Measurements from ENCODE around the gene MYT1.
"Not testable (repeated sequence)": the region's sequence is repeated elsewhere in the genome, so short reads cannot be mapped to it uniquely, and the experiment has no call there.

Gene MYT1

GRCh38 chr20:64166721-64167615 is 2.7 kb downstream of the MYT1 start:
- no peaks in the 10 kb centered on the region for H3K9me3 Mint-ChIP-seq
- peaks cover 70% of the 10 kb centered on the region for H3K27me3 Mint-ChIP-seq

GRCh38 chr20:64167676-64168075 is 3.4 kb downstream of the MYT1 start:
- no peak for DNase-seq
- Mint-ChIP-seq H3K4me1 (ENCODE audit: low read depth) (no peaks in the 10 kb centered on the region), H3K36me3 (ENCODE audit: low read depth) (no peaks in the 10 kb centered on the region), H3K9me3 (no peaks in the 10 kb centered on the region), H3K27ac (no peak overlapping the region), H3K27me3 (peaks cover 63% of the 10 kb centered on the region), H3K4me3 (no peak overlapping the region)

More at GRCh38 chr20:64166721-64167615, 2.7 kb downstream of the MYT1 start:
- H3K27ac Mint-ChIP-seq = no peak overlapping the region
- H3K4me1 Mint-ChIP-seq (ENCODE audit: low read depth) = no peaks in the 10 kb centered on the region
- DNase-seq = no peak
- H3K36me3 Mint-ChIP-seq (ENCODE audit: low read depth) = no peaks in the 10 kb centered on the region
- no peak overlapping the region for H3K4me3 Mint-ChIP-seq

- Mint-ChIP-seq H3K27ac (no peak overlapping the region), H3K4me1 (ENCODE audit: low read depth) (no peaks in the 10 kb centered on the region), H3K9me3 (no peaks in the 10 kb centered on the region), H3K27me3 (peaks cover 59% of the 10 kb centered on the region), H3K4me3 (no peak overlapping the region), H3K36me3 (ENCODE audit: low read depth) (no peaks in the 10 kb centered on the region)
- DNase-seq = no peak
Observed at GRCh38 chr20:64168381-64169090, 4.3 kb downstream of the MYT1 start.

GRCh38 chr20:64169091-64169560 is 4.9 kb downstream of the MYT1 start:
- no peaks in the 10 kb centered on the region for H3K9me3 Mint-ChIP-seq
- DNase-seq = no peak
- H3K4me1 Mint-ChIP-seq (ENCODE audit: low read depth) = no peaks in the 10 kb centered on the region
- no peak overlapping the region for H3K4me3 Mint-ChIP-seq
- H3K27me3 Mint-ChIP-seq = peaks cover 53% of the 10 kb centered on the region
- H3K27ac Mint-ChIP-seq = no peak overlapping the region
- H3K36me3 Mint-ChIP-seq (ENCODE audit: low read depth) = no peaks in the 10 kb centered on the region

GRCh38 chr20:64171211-64171610 is 7.0 kb downstream of the MYT1 start:
- Mint-ChIP-seq H3K27me3 (peaks cover 38% of the 10 kb centered on the region), H3K36me3 (ENCODE audit: low read depth) (no peaks in the 10 kb centered on the region), H3K4me1 (ENCODE audit: low read depth) (no peaks in the 10 kb centered on the region), H3K9me3 (no peaks in the 10 kb centered on the region), H3K27ac (no peak overlapping the region), H3K4me3 (no peak overlapping the region)
- no peak for DNase-seq

GRCh38 chr20:64173116-64173515 is 8.9 kb downstream of the MYT1 start:
- Mint-ChIP-seq H3K9me3 (no peaks in the 10 kb centered on the region), H3K27ac (no peak overlapping the region), H3K4me1 (ENCODE audit: low read depth) (no peaks in the 10 kb centered on the region), H3K4me3 (no peak overlapping the region), H3K27me3 (peaks cover 24% of the 10 kb centered on the region), H3K36me3 (ENCODE audit: low read depth) (no peaks in the 10 kb centered on the region)
- no peak for DNase-seq

- Mint-ChIP-seq H3K27me3 (peaks cover 13% of the 10 kb centered on the region), H3K9me3 (no peaks in the 10 kb centered on the region), H3K4me3 (no peak overlapping the region), H3K36me3 (ENCODE audit: low read depth) (no peaks in the 10 kb centered on the region), H3K27ac (no peak overlapping the region), H3K4me1 (ENCODE audit: low read depth) (peaks cover 5% of the 10 kb centered on the region)
- DNase-seq = no peak
Observed at GRCh38 chr20:64176551-64176950, 12.3 kb downstream of the MYT1 start.

- peaks cover 13% of the 10 kb centered on the region for H3K27me3 Mint-ChIP-seq
- no peaks in the 10 kb centered on the region for H3K9me3 Mint-ChIP-seq
- H3K4me1 Mint-ChIP-seq (ENCODE audit: low read depth) = peaks cover 5% of the 10 kb centered on the region
- DNase-seq = no peak
- H3K36me3 Mint-ChIP-seq (ENCODE audit: low read depth) = no peaks in the 10 kb centered on the region
- H3K27ac Mint-ChIP-seq = no peak overlapping the region
- no peak overlapping the region for H3K4me3 Mint-ChIP-seq
Observed at GRCh38 chr20:64176971-64177370, 12.7 kb downstream of the MYT1 start.

GRCh38 chr20:64177384-64177783 is 13.1 kb downstream of the MYT1 start:
- no peak for DNase-seq
- Mint-ChIP-seq H3K4me1 (ENCODE audit: low read depth) (peaks cover 5% of the 10 kb centered on the region), H3K4me3 (no peak overlapping the region), H3K27me3 (peaks cover 13% of the 10 kb centered on the region), H3K36me3 (ENCODE audit: low read depth) (no peaks in the 10 kb centered on the region), H3K27ac (no peak overlapping the region), H3K9me3 (no peaks in the 10 kb centered on the region)

GRCh38 chr20:64177787-64178186 is 13.5 kb downstream of the MYT1 start:
- peaks cover 14% of the 10 kb centered on the region for H3K27me3 Mint-ChIP-seq
- H3K9me3 Mint-ChIP-seq = no peaks in the 10 kb centered on the region

GRCh38 chr20:64178925-64179324 is 14.7 kb downstream of the MYT1 start:
- H3K36me3 Mint-ChIP-seq (ENCODE audit: low read depth); H3K4me3 Mint-ChIP-seq; H3K27ac Mint-ChIP-seq; DNase-seq; H3K4me1 Mint-ChIP-seq (ENCODE audit: low read depth); H3K9me3 Mint-ChIP-seq: not testable (repeated sequence)
- H3K27me3 Mint-ChIP-seq = peaks cover 20% of the 10 kb centered on the region

More at GRCh38 chr20:64177787-64178186, 13.5 kb downstream of the MYT1 start:
- no peak overlapping the region for H3K4me3 Mint-ChIP-seq
- peaks cover 5% of the 10 kb centered on the region for H3K4me1 Mint-ChIP-seq (ENCODE audit: low read depth)
- no peak for DNase-seq
- no peak overlapping the region for H3K27ac Mint-ChIP-seq
- H3K36me3 Mint-ChIP-seq (ENCODE audit: low read depth) = no peaks in the 10 kb centered on the region

GRCh38 chr20:64179805-64180204 is 15.6 kb downstream of the MYT1 start:
- Mint-ChIP-seq H3K36me3 (ENCODE audit: low read depth) (no peaks in the 10 kb centered on the region), H3K4me1 (ENCODE audit: low read depth) (peaks cover 5% of the 10 kb centered on the region), H3K4me3 (no peak overlapping the region), H3K27ac (no peak overlapping the region), H3K27me3 (peaks cover 21% of the 10 kb centered on the region), H3K9me3 (no peaks in the 10 kb centered on the region)
- no peak for DNase-seq

GRCh38 chr20:64180673-64181072 is 16.4 kb downstream of the MYT1 start:
- Mint-ChIP-seq H3K4me3 (no peak overlapping the region), H3K9me3 (no peaks in the 10 kb centered on the region), H3K27ac (no peak overlapping the region), H3K4me1 (ENCODE audit: low read depth) (peaks cover 5% of the 10 kb centered on the region), H3K36me3 (ENCODE audit: low read depth) (no peaks in the 10 kb centered on the region), H3K27me3 (peaks cover 21% of the 10 kb centered on the region)
- DNase-seq = no peak

GRCh38 chr20:64181391-64181790 is 17.1 kb downstream of the MYT1 start:
- no peak overlapping the region for H3K4me3 Mint-ChIP-seq
- no peak overlapping the region for H3K27ac Mint-ChIP-seq

More at GRCh38 chr20:64181391-64181790, 17.1 kb downstream of the MYT1 start:
- DNase-seq = no peak
- Mint-ChIP-seq H3K4me1 (ENCODE audit: low read depth) (peaks cover 5% of the 10 kb centered on the region), H3K36me3 (ENCODE audit: low read depth) (no peaks in the 10 kb centered on the region), H3K9me3 (peaks cover 1% of the 10 kb centered on the region), H3K27me3 (peaks cover 21% of the 10 kb centered on the region)
